Measurements from ENCODE around the gene VPREB1.

- TF ChIP-seq POLR2AphosphoS5 (IDR thresholded peaks at IDR 0.05) (no peak), CTCF (IDR thresholded peaks at IDR 0.05) (no peak)
These were observed at the start of gene VPREB1 for GRCh38 chr22:22244316-22245250.
